ENCODE data around the gene SSNA1.

SSNA1 gene

GRCh38 chr9:137222190-137223077 lies 34.0 kb downstream of the SSNA1 start, which contains the start of gene RNF208:
Gene RNF208 (minus strand): TSS chr9:137222240. CDS start chr9:137221212, 1,028 bp downstream.
- DNase-seq = no peak

- peak; percentile 73 for DNase-seq
Observed at GRCh38 chr9:137223078-137223970, 34.8 kb downstream of the SSNA1 start.

GRCh38 chr9:137224830-137225694 lies 36.6 kb downstream of the SSNA1 start, which contains the start of gene CYSRT1:
Gene CYSRT1 (plus strand): TSS chr9:137225174. CDS start chr9:137225622, 448 bp downstream.
- no peak for DNase-seq

GRCh38 chr9:137225699-137226331 lies 37.3 kb downstream of the SSNA1 start:
- no peak for DNase-seq

- no peak for DNase-seq
Observed at GRCh38 chr9:137226338-137227053, 38.0 kb downstream of the SSNA1 start.

- no peak for DNase-seq
Observed at GRCh38 chr9:137227054-137227852, 38.8 kb downstream of the SSNA1 start, which contains the start of gene RNF224. Gene RNF224 (plus strand): TSS chr9:137227502. CDS start chr9:137228336, 834 bp downstream.

- DNase-seq = no peak
Observed at GRCh38 chr9:137227853-137228505, 39.5 kb downstream of the SSNA1 start.

GRCh38 chr9:137228506-137228967 lies 40.1 kb downstream of the SSNA1 start:
- no peak for DNase-seq

- DNase-seq = no peak
Observed at GRCh38 chr9:137228968-137229896, 40.8 kb downstream of the SSNA1 start.

GRCh38 chr9:137229903-137230704 lies 41.6 kb downstream of the SSNA1 start:
- no peak for DNase-seq

- DNase-seq = no peak
Observed at GRCh38 chr9:137230705-137231371, 42.4 kb downstream of the SSNA1 start, which contains the start of gene SLC34A3. Gene SLC34A3 (plus strand): TSS chr9:137230901. CDS start chr9:137231703, 802 bp downstream.

- no peak for DNase-seq
Observed at GRCh38 chr9:137231372-137232039, 43.0 kb downstream of the SSNA1 start.

- DNase-seq = no peak
Observed at GRCh38 chr9:137232101-137232500, 43.6 kb downstream of the SSNA1 start.

- DNase-seq = no peak
Observed at GRCh38 chr9:137232510-137232909, 44.0 kb downstream of the SSNA1 start.

GRCh38 chr9:137233143-137233980 lies 44.9 kb downstream of the SSNA1 start:
- no peak for DNase-seq
